Gastrocnemius medialis (tissue), 4 donors: Measurements from ENCODE around the gene PTPN3.

Experiments used
- CTCF ChIP-seq, 5 experiments: fragments of 450-650 bp in 3 of 5; fragments of 200-600 bp in 2 of 5; sonication (generic) in 2 of 5; IDR thresholded peaks in 4 of 5; conservative IDR thresholded peaks in 1 of 5; 1 replicate in 4 of 5; 2 replicates in 1 of 5; pipeline ENCODE4 v1.5.1; 2016 to 2019; ENCODE audit warnings: antibody characterized with exemption in 5 of 5, mild to moderate bottlenecking in 3 of 5, moderate library complexity in 3 of 5
- POLR2A ChIP-seq, 2 donors: fragments of 450-650 bp; IDR thresholded peaks; one replicate each; pipeline ENCODE4 v1.6.1; 2017; ENCODE audit warnings: antibody characterized with exemption in 2 of 2, mild to moderate bottlenecking in 2 of 2, moderate library complexity in 2 of 2

DNA sequence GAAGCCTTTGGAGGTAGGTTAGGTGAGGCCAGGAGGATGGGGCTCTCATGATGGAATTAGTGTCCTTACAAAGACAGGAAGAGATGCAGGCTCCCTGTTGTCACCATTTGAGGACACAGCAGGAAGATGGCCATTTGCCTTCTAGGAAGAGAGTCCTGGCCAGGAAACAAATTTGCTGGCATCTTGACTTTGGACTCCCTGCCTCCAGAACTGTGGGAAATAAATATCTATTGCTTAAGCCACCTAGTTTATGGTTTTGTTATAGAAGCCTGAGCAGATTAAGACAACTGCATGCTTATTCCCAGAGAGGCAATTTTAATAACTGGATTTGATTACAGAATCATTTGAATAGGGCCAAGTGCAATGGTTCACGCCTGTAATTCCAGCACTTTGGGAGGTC is 126.7 kb downstream of the PTPN3 start:
- no peak for TF ChIP-seq CTCF (IDR thresholded peaks at IDR 0.05 in 4 of 5, conservative IDR thresholded peaks at IDR 0.05 in 1 of 5)
- TF ChIP-seq POLR2A (IDR thresholded peaks at IDR 0.05) = no peak
